SK-N-SH treated with all-trans-retinoic acid at 6 μM for 48 hours (cell line): ENCODE data around the gene UGT1A10.

Source experiments
- ATAC-seq: fragments of 200-7000 bp; cut with Tn5 transposase; 3 replicates; pipeline ENCODE4 v1.9.1; 2020; ENCODE audit warnings: mild to moderate bottlenecking, moderate library complexity
- ARNTL ChIP-seq: fragments of 450-650 bp; formaldehyde crosslinking; IDR thresholded peaks from 2 replicates; pipeline ENCODE4 v1.5.0; 2020; ENCODE audit warnings: low read depth, mild to moderate bottlenecking, moderate library complexity, borderline replicate concordance
- BACH2 ChIP-seq: fragments of 250-450 bp; sonication (Bioruptor Pico); IDR thresholded peaks from 2 replicates; pipeline ENCODE4 v1.9.0; 2021; ENCODE audit warnings: mild to moderate bottlenecking, borderline replicate concordance
- CSDC2 ChIP-seq: fragments of 250-450 bp; sonication (Bioruptor Pico); IDR thresholded peaks from 2 replicates; pipeline ENCODE4 v1.5.0; 2020; ENCODE audit warnings: mild to moderate bottlenecking, moderate library complexity
- ESRRG ChIP-seq: fragments of 250-450 bp; sonication (Bioruptor Pico); IDR thresholded peaks from 2 replicates; pipeline ENCODE4 v1.6.1; 2021; ENCODE audit warnings: mild to moderate bottlenecking
- ISL1 ChIP-seq: fragments of 250-450 bp; sonication (Bioruptor Pico); IDR thresholded peaks from 2 replicates; pipeline ENCODE4 v2.1.2; 2022; ENCODE audit warnings: mild to moderate bottlenecking, moderate library complexity
- OSR1 ChIP-seq: fragments of 250-450 bp; sonication (Bioruptor Pico); IDR thresholded peaks from 2 replicates; pipeline ENCODE4 v1.8.0; 2022; ENCODE audit warnings: moderate library complexity, mild to moderate bottlenecking, inconsistent platforms
- PPARA ChIP-seq: fragments of 250-450 bp; sonication (Bioruptor Pico); IDR thresholded peaks from 2 replicates; pipeline ENCODE4 v1.5.0; 2020; ENCODE audit warnings: mild to moderate bottlenecking, borderline replicate concordance
- RARB ChIP-seq: fragments of 250-450 bp; sonication (Bioruptor Pico); IDR thresholded peaks from 2 replicates; pipeline ENCODE4 v1.8.0; 2021; ENCODE audit warnings: mild to moderate bottlenecking, moderate library complexity
- SNAI2 ChIP-seq: fragments of 250-450 bp; sonication (Bioruptor Pico); IDR thresholded peaks from 2 replicates; pipeline ENCODE4 v1.5.0; 2020; ENCODE audit warnings: mild to moderate bottlenecking, moderate library complexity
- TCF4 ChIP-seq: fragments of 250-450 bp; sonication (Bioruptor Pico); IDR thresholded peaks from 2 replicates; pipeline ENCODE4 v1.8.0; 2021; ENCODE audit warnings: mild to moderate bottlenecking, moderate library complexity, borderline replicate concordance
- TOX ChIP-seq: fragments of 250-450 bp; sonication (Bioruptor Pico); IDR thresholded peaks from 2 replicates; pipeline ENCODE4 v1.8.0; 2021; ENCODE audit warnings: mild to moderate bottlenecking, moderate library complexity, borderline replicate concordance
- TSHZ2 ChIP-seq: fragments of 250-450 bp; sonication (Bioruptor Pico); IDR thresholded peaks from 2 replicates; pipeline ENCODE4 v1.5.0; 2020; ENCODE audit warnings: mild to moderate bottlenecking, moderate library complexity
- ZFP3 ChIP-seq: fragments of 250-450 bp; sonication (Bioruptor Pico); IDR thresholded peaks from 2 replicates; pipeline ENCODE4 v1.5.0; 2020; ENCODE audit warnings: mild to moderate bottlenecking, moderate library complexity
- ZFP30 ChIP-seq: fragments of 450-650 bp; formaldehyde crosslinking; IDR thresholded peaks from 2 replicates; pipeline ENCODE4 v1.5.0; 2022; ENCODE audit warnings: mild to moderate bottlenecking, moderate library complexity
- ZNF565 ChIP-seq: fragments of 450-650 bp; formaldehyde crosslinking; conservative IDR thresholded peaks from 2 replicates; pipeline ENCODE4 v1.5.0; 2020; ENCODE audit warnings: low read depth, mild to moderate bottlenecking, moderate library complexity
- ZNF70 ChIP-seq: fragments of 450-650 bp; formaldehyde crosslinking; IDR thresholded peaks from 2 replicates; pipeline ENCODE4 v1.5.0; 2020; ENCODE audit warnings: mild to moderate bottlenecking, moderate library complexity
- ZNF8 ChIP-seq: fragments of 450-650 bp; formaldehyde crosslinking; IDR thresholded peaks from 2 replicates; pipeline ENCODE4 v1.5.0; 2020; ENCODE audit warnings: mild to moderate bottlenecking, moderate library complexity
- TF ChIP-seq, protein P1 (sequence below): fragments of 250-450 bp; sonication (Bioruptor Pico); IDR thresholded peaks from 2 replicates; pipeline ENCODE4 v1.5.1; 2021; ENCODE audit warnings: mild to moderate bottlenecking, moderate library complexity
- TF ChIP-seq, protein P2 (sequence below): fragments of 250-450 bp; sonication (Bioruptor Pico); IDR thresholded peaks from 2 replicates; pipeline ENCODE4 v1.8.0; 2020; ENCODE audit warnings: mild to moderate bottlenecking, moderate library complexity, borderline replicate concordance
- TF ChIP-seq, protein P3 (sequence below): fragments of 250-450 bp; sonication (Bioruptor Pico); IDR thresholded peaks from 2 replicates; pipeline ENCODE4 v1.5.1; 2020; ENCODE audit warnings: low read depth, mild to moderate bottlenecking, moderate library complexity
- TF ChIP-seq, protein P4 (sequence below): fragments of 250-450 bp; sonication (Bioruptor Pico); IDR thresholded peaks from 2 replicates; pipeline ENCODE4 v1.8.0; 2021; ENCODE audit warnings: low read depth, mild to moderate bottlenecking, moderate library complexity, borderline replicate concordance

The UGT1A10 gene

DNA sequence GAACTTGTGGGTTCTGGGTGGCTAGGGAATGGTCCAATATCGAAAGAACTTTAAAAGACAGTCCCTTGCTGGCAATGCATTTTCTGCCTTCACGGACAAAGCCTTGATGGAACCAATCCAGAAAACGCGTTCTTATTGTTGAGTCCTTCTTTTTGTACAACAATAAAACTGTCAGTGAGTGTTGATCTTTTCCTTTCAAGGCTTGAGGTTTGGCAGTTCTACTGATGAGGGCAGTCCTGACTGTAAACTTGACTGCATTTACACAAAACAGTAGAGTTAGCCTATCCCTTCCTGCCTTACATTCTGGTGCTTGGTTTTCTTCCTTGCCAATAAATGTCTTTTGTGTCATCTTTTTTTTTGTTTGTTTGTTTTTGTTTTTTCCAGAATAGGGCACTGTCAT, 42.9 kb downstream of the UGT1A10 start:
- TF ChIP-seq ZNF565 (CRISPR knock-in tag) = no peak
- no peak for TF ChIP-seq ZFP3 (CRISPR knock-in tag)
- TF ChIP-seq ARNTL (CRISPR knock-in tag) = no peak
- no peak for ATAC-seq

DNA sequence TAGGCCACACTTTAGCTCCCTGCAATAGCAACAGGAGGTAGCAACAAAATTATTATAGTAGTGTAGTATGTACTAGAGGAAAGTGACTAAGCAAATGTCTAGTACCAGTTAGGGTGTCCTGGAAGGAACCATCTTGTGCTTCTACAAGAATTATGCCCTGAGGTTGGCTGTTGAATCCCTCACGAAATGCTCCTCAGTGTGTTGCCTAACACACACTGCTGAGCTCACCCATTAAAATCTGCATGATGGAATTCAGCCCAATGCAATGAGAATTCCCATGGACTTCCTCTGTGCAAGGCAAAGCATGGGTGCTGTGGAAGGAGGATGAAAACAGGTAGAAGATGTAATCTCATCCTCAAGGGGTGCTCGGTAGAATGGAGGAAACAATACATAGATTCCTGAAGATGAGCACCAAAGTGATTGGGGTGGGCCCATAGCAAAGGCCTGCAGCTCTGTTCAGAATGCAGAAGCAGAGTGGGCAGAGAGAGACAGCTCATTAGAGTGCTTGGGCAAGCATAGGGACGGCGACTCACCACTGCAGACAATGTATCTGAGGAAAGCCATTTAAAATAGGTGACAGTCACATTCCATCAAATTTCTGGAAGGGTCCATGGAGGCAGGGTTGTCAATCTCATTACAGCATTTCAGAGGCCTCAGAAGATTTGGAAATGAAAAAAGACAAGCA, 44.3 kb downstream of the UGT1A10 start:
- TF ChIP-seq TSHZ2 (CRISPR knock-in tag) (no peak), TOX (CRISPR knock-in tag) (no peak), ARNTL (CRISPR knock-in tag) (no peak), OSR1 (CRISPR knock-in tag) (no peak), BACH2 (CRISPR knock-in tag) (no peak), ISL1 (CRISPR knock-in tag) (no peak), ESRRG (CRISPR knock-in tag) (no peak), TCF4 (CRISPR knock-in tag) (no peak), SNAI2 (no peak), RARB (CRISPR knock-in tag) (no peak), ZNF8 (CRISPR knock-in tag) (no peak), CSDC2 (no peak)
- TF ChIP-seq, protein P1, sequence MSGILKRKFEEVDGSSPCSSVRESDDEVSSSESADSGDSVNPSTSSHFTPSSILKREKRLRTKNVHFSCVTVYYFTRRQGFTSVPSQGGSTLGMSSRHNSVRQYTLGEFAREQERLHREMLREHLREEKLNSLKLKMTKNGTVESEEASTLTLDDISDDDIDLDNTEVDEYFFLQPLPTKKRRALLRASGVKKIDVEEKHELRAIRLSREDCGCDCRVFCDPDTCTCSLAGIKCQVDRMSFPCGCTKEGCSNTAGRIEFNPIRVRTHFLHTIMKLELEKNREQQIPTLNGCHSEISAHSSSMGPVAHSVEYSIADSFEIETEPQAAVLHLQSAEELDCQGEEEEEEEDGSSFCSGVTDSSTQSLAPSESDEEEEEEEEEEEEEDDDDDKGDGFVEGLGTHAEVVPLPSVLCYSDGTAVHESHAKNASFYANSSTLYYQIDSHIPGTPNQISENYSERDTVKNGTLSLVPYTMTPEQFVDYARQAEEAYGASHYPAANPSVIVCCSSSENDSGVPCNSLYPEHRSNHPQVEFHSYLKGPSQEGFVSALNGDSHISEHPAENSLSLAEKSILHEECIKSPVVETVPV = no peak
- TF ChIP-seq, protein P2, sequence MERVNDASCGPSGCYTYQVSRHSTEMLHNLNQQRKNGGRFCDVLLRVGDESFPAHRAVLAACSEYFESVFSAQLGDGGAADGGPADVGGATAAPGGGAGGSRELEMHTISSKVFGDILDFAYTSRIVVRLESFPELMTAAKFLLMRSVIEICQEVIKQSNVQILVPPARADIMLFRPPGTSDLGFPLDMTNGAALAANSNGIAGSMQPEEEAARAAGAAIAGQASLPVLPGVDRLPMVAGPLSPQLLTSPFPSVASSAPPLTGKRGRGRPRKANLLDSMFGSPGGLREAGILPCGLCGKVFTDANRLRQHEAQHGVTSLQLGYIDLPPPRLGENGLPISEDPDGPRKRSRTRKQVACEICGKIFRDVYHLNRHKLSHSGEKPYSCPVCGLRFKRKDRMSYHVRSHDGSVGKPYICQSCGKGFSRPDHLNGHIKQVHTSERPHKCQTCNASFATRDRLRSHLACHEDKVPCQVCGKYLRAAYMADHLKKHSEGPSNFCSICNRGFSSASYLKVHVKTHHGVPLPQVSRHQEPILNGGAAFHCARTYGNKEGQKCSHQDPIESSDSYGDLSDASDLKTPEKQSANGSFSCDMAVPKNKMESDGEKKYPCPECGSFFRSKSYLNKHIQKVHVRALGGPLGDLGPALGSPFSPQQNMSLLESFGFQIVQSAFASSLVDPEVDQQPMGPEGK (CRISPR knock-in tag) = no peak
- TF ChIP-seq, protein P3, sequence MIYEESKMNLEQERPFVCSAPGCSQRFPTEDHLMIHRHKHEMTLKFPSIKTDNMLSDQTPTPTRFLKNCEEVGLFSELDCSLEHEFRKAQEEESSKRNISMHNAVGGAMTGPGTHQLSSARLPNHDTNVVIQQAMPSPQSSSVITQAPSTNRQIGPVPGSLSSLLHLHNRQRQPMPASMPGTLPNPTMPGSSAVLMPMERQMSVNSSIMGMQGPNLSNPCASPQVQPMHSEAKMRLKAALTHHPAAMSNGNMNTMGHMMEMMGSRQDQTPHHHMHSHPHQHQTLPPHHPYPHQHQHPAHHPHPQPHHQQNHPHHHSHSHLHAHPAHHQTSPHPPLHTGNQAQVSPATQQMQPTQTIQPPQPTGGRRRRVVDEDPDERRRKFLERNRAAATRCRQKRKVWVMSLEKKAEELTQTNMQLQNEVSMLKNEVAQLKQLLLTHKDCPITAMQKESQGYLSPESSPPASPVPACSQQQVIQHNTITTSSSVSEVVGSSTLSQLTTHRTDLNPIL = no peak
- TF ChIP-seq, protein P4, sequence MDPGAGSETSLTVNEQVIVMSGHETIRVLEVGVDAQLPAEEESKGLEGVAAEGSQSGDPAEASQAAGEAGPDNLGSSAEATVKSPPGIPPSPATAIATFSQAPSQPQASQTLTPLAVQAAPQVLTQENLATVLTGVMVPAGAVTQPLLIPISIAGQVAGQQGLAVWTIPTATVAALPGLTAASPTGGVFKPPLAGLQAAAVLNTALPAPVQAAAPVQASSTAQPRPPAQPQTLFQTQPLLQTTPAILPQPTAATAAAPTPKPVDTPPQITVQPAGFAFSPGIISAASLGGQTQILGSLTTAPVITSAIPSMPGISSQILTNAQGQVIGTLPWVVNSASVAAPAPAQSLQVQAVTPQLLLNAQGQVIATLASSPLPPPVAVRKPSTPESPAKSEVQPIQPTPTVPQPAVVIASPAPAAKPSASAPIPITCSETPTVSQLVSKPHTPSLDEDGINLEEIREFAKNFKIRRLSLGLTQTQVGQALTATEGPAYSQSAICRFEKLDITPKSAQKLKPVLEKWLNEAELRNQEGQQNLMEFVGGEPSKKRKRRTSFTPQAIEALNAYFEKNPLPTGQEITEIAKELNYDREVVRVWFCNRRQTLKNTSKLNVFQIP = no peak
- TF ChIP-seq, all 23 proteins: peak for 0
- no peak for ATAC-seq

DNA sequence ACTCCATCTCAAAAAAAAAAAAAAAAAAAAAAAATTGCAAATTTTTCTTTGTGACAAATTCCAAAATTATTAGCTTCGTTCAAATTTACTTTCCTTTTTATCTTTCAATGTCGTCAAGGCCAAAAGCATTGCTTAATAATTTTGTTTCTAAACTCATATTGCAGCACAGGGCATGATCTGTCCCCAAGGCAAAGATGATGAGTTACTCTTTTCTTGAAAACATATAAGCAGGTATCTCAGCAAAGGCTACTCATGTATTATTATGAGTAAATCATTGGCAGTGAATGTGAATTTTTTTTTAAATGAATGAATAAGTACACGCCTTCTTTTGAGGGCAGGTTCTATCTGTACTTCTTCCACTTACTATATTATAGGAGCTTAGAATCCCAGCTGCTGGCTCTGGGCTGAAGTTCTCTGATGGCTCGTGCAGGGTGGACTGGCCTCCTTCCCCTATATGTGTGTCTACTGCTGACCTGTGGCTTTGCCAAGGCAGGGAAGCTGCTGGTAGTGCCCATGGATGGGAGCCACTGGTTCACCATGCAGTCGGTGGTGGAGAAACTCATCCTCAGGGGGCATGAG, 45.4 kb downstream of the UGT1A10 start, which contains the start of gene UGT1A7:
Gene UGT1A7 (plus strand): TSS at position 381 of the 579 bp plus-strand sequence. CDS start 37 bp downstream, at position 418.
- TF ChIP-seq SNAI2 = no peak
- no peak for TF ChIP-seq ZFP3 (CRISPR knock-in tag)
- no peak for TF ChIP-seq ZFP30
- no peak for ATAC-seq

- TF ChIP-seq ZFP30 (no peak), ZNF565 (CRISPR knock-in tag) (no peak), ESRRG (CRISPR knock-in tag) (no peak), PPARA (CRISPR knock-in tag) (no peak), TCF4 (CRISPR knock-in tag) (no peak), ARNTL (CRISPR knock-in tag) (no peak), RARB (CRISPR knock-in tag) (no peak), ZNF70 (CRISPR knock-in tag) (no peak), ISL1 (CRISPR knock-in tag) (no peak), BACH2 (CRISPR knock-in tag) (no peak)
- TF ChIP-seq, protein P2 (CRISPR knock-in tag) = no peak
- TF ChIP-seq, protein P4 = no peak
- TF ChIP-seq, all 23 proteins: peak for 0
- ATAC-seq = no peak
Observed at GRCh38 chr2:233684640-233685039, 48.4 kb downstream of the UGT1A10 start.
